Esophagus (tissue), 2 donors: ENCODE data around the gene PRDM12. TPM values are rescaled to one million over a fixed set of nuclear protein-coding genes. Genes with fewer than 3 reads are reported as not detected.
A peak's percentile ranks its signal among the peaks of the same experiment; 100 is the strongest.

Source experiments
- H3K27ac ChIP-seq, 2 donors: one replicate each; pipeline ENCODE4 v1.5.1; 2013; ENCODE audit warnings: low read depth in 2 of 2, mild to moderate bottlenecking in 2 of 2, inconsistent platforms in 1 of 2, low read length in 1 of 2, moderate library complexity in 1 of 2
- H3K27me3 ChIP-seq, 2 donors: one replicate each; pipeline ENCODE4 v1.6.1; 2013; ENCODE audit warnings: low read length in 2 of 2, control low read depth in 1 of 2, mild to moderate bottlenecking in 1 of 2; ENCODE audit not compliant: insufficient read depth in 2 of 2, control insufficient read depth in 1 of 2
- H3K36me3 ChIP-seq, 2 donors: one replicate each; pipeline ENCODE4 v1.6.1; 2013; ENCODE audit warnings: low read length in 1 of 2; ENCODE audit not compliant: control insufficient read depth in 2 of 2, insufficient read depth in 2 of 2
- H3K4me1 ChIP-seq, 2 donors: one replicate each; pipeline ENCODE4 v1.6.1; 2013; ENCODE audit warnings: low read length in 1 of 2; ENCODE audit not compliant: control insufficient read depth in 2 of 2, insufficient read depth in 2 of 2
- H3K4me3 ChIP-seq, 2 donors: one replicate each; pipeline ENCODE4 v1.5.1; 2013; ENCODE audit warnings: low read length in 2 of 2, mild to moderate bottlenecking in 2 of 2, low read depth in 1 of 2, moderate library complexity in 1 of 2
- H3K9me3 ChIP-seq, 2 donors: one replicate each; pipeline ENCODE4 v1.6.1; 2013; ENCODE audit warnings: mild to moderate bottlenecking in 2 of 2, low read depth in 1 of 2, low read length in 1 of 2, moderate library complexity in 1 of 2; ENCODE audit not compliant: control insufficient read depth in 2 of 2, insufficient read depth in 1 of 2
- WGBS, 2 donors: extraction: QIAGEN DNeasy Blood & Tissue Kit; methylation state at CpG; one replicate each; pipeline ENCODE4 v1.1.7; 2013; 5-methylcytosine and 5-hydroxymethylcytosine counted together
- polyA plus RNA-seq, 2 donors: library from polyadenylated mRNA; stranded (reverse); fragments of 200-250 nt; gene quantifications; one replicate each; pipeline ENCODE4 v1.2.3, GENCODE V29; 2013
- donor health status: healthy with polysubstance abuse.
- donor health status: Bipolar disorder and iron deficiency.

Gene PRDM12
- polyA plus RNA-seq, 2 donors, result 0.04 TPM; not detected in 1

DNA sequence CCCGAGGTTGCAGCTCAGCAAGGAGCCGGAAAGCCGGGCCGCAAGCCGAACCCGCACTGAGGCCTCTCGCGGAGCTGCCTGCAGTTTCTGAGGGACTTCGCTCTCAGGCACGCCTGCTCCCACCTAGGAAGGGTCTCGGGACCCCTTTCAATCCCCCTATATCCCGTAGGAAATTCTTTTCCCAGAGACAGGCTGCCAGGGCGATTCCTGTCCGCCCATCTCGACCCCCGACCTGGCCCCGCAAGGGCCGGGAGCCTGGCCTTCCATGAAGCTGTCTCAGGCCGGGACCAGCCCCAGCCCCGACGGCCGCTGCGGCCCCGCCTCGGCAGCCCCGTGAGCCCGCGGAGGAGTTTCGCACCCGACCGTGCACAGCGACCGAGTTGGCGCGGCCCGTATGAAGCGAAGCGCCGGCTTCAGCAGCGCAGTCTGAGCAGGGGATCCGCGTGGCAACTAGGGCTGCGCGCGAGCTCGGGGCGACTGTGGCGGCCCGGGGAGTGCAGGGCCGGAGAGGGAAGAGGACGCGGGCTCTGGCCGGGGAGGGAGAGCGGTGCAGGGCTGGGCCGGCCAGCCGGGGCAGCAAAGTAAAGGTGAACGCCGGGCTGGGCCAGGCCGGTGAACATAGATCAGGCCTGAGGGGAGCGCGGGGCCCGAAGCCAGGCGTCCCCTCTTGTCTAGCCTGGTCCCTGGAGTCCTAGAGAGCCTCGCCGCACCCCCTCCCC, 977 bp upstream of the PRDM12 start:
- WGBS, 2 donors, result 1 to 3% methylated on average over 57 to 65 of the region's 65 CpGs
- Histone ChIP-seq H3K4me3 (peak overlapping the region in 1 of 2 donors; percentile 9), H3K9me3 (peaks cover 0 to 7% of the 10 kb centered on the region in 2 donors), H3K4me1 (peaks cover 25 to 33% of the 10 kb centered on the region in 2 donors), H3K27ac (no peak overlapping the region), H3K36me3 (no peaks in the 10 kb centered on the region), H3K27me3 (peaks cover 8 to 81% of the 10 kb centered on the region in 2 donors)

DNA sequence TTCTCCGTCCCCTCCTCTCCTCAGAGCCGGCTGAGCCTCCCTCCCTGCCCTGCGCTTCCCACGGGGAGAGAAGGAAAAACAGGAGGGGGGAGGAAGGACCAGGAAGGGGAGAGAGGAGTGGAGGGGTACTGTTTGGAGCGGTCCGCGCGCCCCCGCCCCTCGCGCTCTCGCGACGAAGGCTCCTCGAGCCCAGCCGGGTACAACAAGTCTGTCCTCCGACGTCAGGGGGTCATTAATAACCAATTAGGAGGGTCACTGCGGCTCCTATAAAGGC, 480 bp upstream of the PRDM12 start:
- no peak overlapping the region for H3K27ac ChIP-seq
- H3K4me1 ChIP-seq, result peaks cover 25 to 33% of the 10 kb centered on the region in 2 donors
- H3K9me3 ChIP-seq, result peaks cover 0 to 4% of the 10 kb centered on the region in 2 donors
- H3K27me3 ChIP-seq, result peaks cover 8 to 77% of the 10 kb centered on the region in 2 donors
- WGBS, 2 donors, result 4 to 6% methylated on average over 17 to 19 of the region's 19 CpGs
- H3K36me3 ChIP-seq, result no peaks in the 10 kb centered on the region
- H3K4me3 ChIP-seq, result peak overlapping the region in 1 of 2 donors; percentile 9

DNA sequence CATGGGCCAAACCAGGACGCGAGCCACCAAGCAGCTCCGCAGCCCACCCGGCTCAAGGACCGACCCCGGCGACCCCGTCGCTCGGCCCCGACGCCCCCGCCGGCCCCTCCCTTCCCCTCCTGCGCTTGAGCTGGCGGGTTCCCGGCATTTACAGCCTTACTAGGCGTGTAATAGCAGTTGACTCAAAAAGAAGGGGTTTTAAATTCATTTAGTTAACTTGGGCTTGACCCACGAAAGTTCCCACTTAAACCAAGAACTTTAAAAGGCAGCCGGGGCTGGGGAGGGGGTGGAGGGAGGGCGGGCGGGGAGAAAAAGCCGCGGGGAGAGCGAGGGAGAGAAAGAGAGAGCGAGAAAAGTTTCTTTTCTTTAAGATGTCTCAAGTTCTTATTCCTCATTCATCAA, 636 bp downstream of the PRDM12 start:
- no peak overlapping the region for H3K4me3 ChIP-seq
- H3K4me1 ChIP-seq, result peaks cover 23 to 33% of the 10 kb centered on the region in 2 donors
- H3K27me3 ChIP-seq, result peaks cover 8 to 67% of the 10 kb centered on the region in 2 donors
- H3K36me3 ChIP-seq, result no peaks in the 10 kb centered on the region
- 1 to 2% methylated on average over 16 to 25 of the region's 26 CpGs for WGBS, 2 donors
- no peak overlapping the region for H3K27ac ChIP-seq
- no peaks in the 10 kb centered on the region for H3K9me3 ChIP-seq

DNA sequence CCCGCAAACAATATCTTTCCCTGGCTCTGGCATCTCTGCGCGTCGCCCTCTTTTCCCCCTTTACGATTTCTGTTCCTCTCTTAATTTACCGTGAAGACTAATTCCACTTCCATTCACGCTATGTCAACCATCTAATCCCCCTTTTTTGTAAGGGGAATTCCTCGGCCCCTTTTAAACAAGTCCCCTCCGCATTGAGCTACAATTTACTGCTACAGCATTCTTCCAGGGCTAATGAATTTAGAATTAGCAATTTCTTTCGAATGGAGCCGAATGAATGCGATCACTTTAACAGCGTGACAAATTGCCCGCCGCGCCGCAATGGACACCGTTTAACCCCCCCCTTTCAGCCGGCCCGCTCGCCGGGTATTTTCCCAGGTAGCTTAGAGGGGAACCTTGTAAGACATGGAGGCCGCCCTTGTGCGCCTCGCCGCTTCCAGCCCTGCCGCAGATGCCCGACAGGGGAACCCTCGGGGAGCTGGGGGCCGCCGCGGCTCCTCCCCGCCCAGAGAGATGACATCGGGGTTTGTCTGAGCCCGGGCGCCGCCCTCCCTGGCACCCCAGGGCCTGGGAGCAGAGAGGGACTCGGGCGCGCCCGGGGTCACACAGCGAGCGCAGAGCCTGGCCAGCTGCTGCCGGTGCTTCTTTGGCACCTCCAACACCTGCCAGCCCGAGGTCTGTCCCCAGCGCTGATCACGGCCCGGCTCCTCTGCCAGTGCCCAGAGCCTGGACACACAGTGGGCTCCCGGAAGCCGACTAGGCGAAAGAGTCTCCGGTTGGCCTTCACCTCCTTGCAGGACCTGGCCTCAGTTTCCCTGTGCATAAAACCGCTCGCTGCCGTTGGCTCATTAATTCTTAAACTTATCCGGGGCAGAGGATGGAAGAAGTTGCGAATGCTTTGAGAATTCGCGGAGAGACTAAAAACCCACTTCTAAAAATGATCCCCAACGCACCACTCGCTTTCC, 1.3 kb downstream of the PRDM12 start:
- H3K36me3 ChIP-seq, result no peaks in the 10 kb centered on the region
- H3K4me3 ChIP-seq, result no peak overlapping the region
- 5 to 6% methylated on average over 60 to 61 of the region's 61 CpGs for WGBS, 2 donors
- H3K4me1 ChIP-seq, result peaks cover 18 to 32% of the 10 kb centered on the region in 2 donors
- no peaks in the 10 kb centered on the region for H3K9me3 ChIP-seq
- H3K27ac ChIP-seq, result no peak overlapping the region
- H3K27me3 ChIP-seq, result peaks cover 8 to 60% of the 10 kb centered on the region in 2 donors

DNA sequence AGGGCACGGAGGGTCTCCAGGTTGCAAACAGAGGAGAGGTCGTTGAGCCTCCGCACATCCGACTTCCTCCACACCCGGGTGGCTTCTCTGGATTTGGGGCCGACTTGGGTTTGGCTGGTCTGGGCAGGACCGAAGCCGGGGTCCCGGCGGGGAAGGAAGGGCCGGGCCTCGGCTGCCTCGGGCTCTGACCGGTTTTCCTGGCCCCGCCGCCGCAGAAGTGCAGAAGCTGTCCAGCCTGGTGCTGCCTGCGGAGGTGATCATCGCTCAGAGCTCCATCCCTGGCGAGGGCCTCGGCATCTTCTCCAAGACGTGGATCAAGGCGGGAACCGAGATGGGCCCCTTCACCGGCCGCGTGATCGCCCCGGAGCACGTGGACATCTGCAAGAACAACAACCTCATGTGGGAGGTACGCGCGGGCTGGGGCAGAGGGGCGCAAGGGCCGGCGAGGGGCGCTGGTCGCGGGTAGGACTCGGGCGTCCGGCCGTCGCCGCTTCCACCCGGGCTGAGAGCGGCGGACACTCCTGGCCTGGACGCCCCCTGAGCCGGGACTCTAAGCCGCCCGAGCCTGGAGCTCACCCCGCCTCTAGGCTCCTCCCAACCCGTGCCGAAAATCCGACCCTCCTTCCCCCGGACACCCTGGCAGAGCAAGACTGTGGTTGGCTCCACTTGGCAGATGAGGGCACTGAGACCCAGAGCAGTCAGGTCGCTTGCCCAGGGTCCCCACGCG, 2.2 kb downstream of the PRDM12 start:
- Histone ChIP-seq H3K4me3 (no peak overlapping the region), H3K36me3 (no peaks in the 10 kb centered on the region), H3K27me3 (peaks cover 3 to 52% of the 10 kb centered on the region in 2 donors), H3K9me3 (no peaks in the 10 kb centered on the region), H3K4me1 (peaks cover 16 to 29% of the 10 kb centered on the region in 2 donors), H3K27ac (no peak overlapping the region)
- 11 to 14% methylated on average over 59 to 60 of the region's 60 CpGs for WGBS, 2 donors

DNA sequence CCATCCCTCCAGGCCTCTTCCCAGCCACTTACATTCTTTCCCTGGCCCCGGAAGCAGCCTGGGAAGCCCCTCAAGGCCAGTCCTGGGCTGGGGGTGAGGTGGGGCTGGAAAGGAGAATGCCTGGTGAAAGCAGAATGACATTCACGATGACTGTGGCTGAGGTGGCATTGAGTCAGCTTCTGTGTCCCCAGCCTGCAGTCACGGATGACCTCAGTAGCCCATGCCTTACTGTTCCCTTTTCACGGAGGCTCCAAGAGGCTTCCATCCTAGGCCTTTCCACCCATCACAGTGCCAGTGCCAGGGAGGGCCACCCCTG, 2.7 kb downstream of the PRDM12 start:
- Histone ChIP-seq H3K4me3 (no peak overlapping the region), H3K27ac (no peak overlapping the region), H3K9me3 (no peaks in the 10 kb centered on the region), H3K4me1 (peaks cover 16 to 28% of the 10 kb centered on the region in 2 donors), H3K36me3 (no peaks in the 10 kb centered on the region), H3K27me3 (peaks cover 0 to 47% of the 10 kb centered on the region in 2 donors)
- whole genome bisulfite sequencing, 2 donors, result 55 to 60% methylated on average over 4 of the region's 4 CpGs

DNA sequence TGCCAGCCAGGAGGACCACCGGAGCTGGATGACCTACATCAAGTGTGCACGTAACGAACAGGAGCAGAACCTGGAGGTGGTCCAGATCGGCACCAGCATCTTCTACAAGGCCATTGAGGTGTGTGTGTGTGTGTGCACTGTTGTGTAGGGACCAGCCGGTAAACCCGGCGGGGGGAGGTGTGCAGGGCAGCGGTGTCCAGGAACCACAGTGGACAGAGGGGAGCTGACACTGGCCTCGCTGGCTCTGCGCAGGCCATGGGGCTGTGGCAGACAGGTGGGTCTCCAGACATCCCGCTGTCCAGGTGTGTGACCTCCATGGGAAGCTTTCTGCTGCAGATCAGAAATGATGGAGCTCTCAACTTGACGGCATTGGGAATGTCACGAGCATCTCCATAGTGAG, 3.8 kb downstream of the PRDM12 start:
- peaks cover 0 to 37% of the 10 kb centered on the region in 2 donors for H3K27me3 ChIP-seq
- WGBS, 2 donors, result 93 to 94% methylated on average over 13 of the region's 13 CpGs
- H3K36me3 ChIP-seq, result no peaks in the 10 kb centered on the region
- H3K4me1 ChIP-seq, result peaks cover 16 to 18% of the 10 kb centered on the region in 2 donors
- no peak overlapping the region for H3K27ac ChIP-seq
- no peak overlapping the region for H3K4me3 ChIP-seq
- no peaks in the 10 kb centered on the region for H3K9me3 ChIP-seq

DNA sequence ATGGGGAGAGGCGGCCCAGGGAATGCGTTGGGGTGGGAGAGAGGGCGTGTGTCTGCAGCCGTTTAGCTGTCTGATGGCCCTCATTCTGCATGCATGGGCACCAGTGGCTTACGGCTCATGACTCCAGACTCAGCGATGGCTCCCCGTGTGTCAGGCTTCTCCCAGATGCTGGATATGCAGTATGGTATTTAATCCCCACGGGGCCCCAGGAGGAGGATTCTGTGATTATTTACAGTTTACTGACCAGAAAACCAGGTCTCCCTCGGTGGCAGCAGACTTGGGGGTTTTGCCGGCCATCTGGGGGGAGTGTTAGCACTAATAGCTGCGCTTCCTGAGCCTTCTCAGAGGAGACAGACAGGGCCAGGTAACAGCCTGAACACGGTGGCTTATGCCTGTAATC, 4.3 kb downstream of the PRDM12 start:
- no peaks in the 10 kb centered on the region for H3K9me3 ChIP-seq
- peaks cover 0 to 33% of the 10 kb centered on the region in 2 donors for H3K27me3 ChIP-seq
- H3K27ac ChIP-seq, result no peak overlapping the region
- no peaks in the 10 kb centered on the region for H3K36me3 ChIP-seq
- no peak overlapping the region for H3K4me3 ChIP-seq
- H3K4me1 ChIP-seq, result peaks cover 12 to 13% of the 10 kb centered on the region in 2 donors
- WGBS, 2 donors, result 66 to 70% methylated on average over 12 of the region's 12 CpGs

DNA sequence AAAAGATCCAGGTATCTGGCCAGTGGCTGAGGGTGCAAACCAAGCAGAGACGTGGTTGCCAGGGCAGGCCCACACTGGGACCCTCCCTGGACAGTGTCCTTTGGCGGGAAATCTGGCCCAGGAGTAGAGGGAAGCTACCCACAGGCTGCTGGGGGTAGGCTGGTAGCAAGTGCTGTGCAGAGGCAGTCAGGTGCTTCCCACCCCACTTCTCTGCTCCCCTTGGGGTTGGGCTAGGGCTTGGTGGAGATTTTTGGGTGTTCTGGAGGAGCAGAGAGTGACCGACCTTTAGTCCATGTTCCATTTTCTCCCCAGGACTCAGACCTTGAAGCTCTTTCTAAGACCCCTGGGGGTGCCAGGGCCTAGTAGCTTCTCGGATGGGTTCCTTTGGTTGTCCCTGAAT, 5.6 kb downstream of the PRDM12 start:
- H3K9me3 ChIP-seq, result no peaks in the 10 kb centered on the region
- peaks cover 0 to 22% of the 10 kb centered on the region in 2 donors for H3K27me3 ChIP-seq
- no peaks in the 10 kb centered on the region for H3K36me3 ChIP-seq
- no peak overlapping the region for H3K27ac ChIP-seq
- no peak overlapping the region for H3K4me3 ChIP-seq
- WGBS, 2 donors, result 81 to 84% methylated on average over 4 of the region's 4 CpGs
- H3K4me1 ChIP-seq, result peaks cover 3 to 6% of the 10 kb centered on the region in 2 donors
